AG09309 (cell line): ENCODE measurements around the gene LYZL4.

Source experiments
- DNase-seq: peaks from one replicate; pipeline ENCODE4 v3.0.0-alpha.2; 2010; ENCODE audit warnings: low read depth
- H3K4me3 ChIP-seq: 2 replicates; pipeline ENCODE4 v1.5.1; 2011; ENCODE audit warnings: mild to moderate bottlenecking, low read depth, low read length, moderate library complexity; ENCODE audit not compliant: control insufficient read depth
- CTCF ChIP-seq: IDR thresholded peaks from 2 replicates; pipeline ENCODE4 v1.5.1; 2011; ENCODE audit warnings: mild to moderate bottlenecking, low read depth, low read length, inconsistent platforms; ENCODE audit not compliant: insufficient read depth, control insufficient read depth; ENCODE audit errors: missing control alignments

Gene LYZL4

DNA sequence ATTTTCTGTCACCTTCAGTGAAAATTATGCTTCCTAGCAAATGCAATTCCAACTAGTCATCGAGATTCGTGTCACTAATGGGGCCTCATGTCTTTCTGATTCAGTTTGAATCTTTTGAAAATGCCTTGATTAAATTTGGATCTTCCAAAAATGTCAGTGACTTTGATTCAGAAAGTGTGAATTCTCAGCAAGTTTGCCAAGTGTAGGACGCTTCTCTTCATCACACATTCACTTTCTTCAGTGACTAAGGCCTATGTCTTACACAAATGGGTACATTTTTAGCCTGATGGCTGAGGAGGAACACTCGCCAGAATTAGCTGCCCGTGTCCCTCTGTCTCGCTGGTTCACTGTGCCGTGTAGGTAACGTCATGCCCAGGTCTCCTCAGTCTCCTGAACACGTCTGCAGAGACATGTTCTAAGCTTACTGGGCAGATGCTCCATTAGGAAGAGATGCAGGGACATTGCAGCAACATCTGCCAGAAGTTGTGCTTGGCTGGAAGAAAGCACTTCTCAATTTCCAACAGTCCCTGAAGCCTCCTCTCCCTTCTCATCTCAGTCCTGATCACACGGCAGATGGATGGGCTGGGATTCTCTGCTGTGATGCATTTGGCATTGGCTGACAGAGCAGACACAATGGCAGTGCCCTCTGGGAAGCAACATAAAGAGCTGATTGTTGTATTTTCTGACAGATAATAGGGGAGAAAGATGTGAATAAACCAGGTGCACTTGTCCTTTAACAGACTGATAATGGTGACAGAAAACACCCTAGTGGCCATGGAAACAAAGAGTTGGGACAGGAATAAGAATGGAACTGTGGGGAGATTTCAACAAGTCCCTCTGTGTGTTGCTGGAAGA is 29.1 kb upstream of the LYZL4 start:
- no peak for DNase-seq
- H3K4me3 ChIP-seq: no peak overlapping the region
- no peak for TF ChIP-seq CTCF

DNA sequence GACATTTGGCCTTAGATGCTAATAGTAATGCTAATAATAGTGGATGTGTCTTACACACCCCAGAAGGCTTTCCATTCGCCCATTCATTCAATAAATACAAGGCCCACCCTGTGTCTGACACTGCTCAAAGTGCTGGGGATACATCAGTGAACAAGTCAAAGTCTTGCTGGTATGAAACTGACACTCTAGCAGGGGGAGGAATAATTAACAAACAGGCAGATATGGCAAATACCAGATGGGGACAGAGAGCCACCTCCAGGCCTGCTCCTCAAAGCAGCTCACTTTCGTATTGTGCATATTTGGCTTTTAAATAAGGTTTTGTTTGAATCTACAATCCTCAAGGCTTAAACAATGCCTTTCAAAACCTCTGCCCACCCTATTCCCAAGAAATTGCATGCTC is 28.3 kb upstream of the LYZL4 start:
- H3K4me3 ChIP-seq: no peak overlapping the region
- DNase-seq: no peak
- TF ChIP-seq CTCF: no peak

DNA sequence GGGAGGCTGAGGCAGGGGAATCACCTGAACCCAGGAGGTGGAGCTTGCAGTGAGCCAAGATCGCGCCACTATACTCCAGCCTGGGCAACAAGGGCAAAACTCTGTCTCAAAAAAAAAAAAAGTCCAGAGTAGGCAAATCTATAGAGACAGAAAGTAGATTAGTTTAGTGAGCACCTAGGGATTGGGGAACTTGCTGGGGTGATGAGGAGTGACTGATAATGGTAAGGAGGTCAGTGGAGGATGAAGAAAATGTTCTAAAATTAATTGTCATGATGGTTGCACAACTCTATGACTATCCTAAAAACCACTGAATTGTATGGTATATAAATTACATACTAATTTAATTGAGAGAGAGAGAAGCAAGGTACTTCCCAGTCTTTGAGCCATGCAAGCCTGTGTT is 27.8 kb upstream of the LYZL4 start:
- TF ChIP-seq CTCF: no peak
- no peak for DNase-seq
- no peak overlapping the region for H3K4me3 ChIP-seq

DNA sequence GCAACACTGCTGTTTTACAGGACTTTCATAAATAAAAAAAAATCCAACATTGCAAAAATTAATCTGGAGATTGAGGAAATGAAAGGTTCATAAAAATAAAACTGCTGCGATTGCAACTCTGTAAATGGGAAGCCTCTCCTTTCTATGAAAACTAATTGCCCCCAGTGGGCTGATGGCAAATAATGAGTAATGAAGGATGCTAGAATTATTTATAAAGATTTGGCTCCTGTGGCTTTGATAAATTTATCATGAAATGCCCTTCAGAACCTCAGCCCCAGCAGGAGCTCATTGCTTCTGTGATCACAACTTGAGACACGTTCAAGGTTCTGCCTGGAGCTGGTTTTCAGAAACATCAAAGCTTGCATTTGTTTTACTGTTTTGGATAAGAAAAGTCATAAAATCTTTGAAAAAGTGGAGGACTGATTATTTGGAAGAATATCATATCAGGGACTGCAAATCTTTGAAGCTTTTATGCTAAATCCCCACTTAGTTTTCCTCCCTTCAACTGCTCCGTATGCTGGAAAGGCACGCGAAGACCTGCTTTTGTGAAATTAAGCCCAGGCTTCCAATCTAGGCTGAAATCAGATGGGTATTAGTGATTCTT is 24.5 kb upstream of the LYZL4 start:
- no peak overlapping the region for H3K4me3 ChIP-seq
- no peak for DNase-seq
- no peak for TF ChIP-seq CTCF

- TF ChIP-seq CTCF: no peak
- DNase-seq: no peak
- no peak overlapping the region for H3K4me3 ChIP-seq
Observed at GRCh38 chr3:42432485-42432884, 22.1 kb upstream of the LYZL4 start.

DNA sequence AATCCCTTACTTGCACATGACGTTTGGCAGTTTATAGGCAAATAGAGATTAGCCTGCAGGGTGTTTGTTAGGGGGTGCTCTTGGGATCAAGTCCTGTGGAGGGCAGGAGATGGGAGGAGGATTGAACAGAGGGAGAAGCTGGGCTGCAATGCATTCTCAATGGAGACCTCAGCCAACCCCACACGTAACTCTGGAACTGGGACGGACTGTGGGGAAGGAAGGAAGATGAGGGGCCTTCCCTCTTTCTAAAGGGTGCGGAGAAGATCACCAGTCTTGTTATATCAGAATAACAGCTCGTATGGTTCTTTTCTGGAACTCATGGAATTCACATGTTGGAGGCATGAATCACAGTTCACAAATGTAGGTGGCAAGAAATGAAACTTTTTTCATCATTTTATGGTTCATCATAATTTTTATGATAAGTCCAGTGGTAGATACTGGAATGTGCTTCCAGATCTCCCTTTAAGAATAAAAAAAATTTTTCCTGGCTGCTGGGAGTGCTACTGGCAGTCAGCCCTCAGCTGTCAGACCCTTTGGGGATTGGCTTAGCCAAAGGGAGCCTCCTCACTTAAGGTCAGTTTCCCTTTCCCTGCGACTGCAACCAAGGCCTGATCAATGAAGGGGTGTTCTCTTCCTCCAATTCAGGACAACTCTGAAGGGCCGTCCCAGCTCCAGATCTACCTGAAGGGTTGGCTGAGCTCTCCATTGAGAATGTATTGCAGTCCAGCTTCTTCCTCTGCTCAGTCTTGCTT is 20.5 kb upstream of the LYZL4 start:
- no peak for TF ChIP-seq CTCF
- no peak for DNase-seq

More for the DNA sequence above, 20.5 kb upstream of the LYZL4 start:
- no peak overlapping the region for H3K4me3 ChIP-seq
